Islet precursor cell (in vitro differentiated cells): ENCODE results near the gene CDH23.
A peak's percentile ranks its signal among the peaks of the same experiment; 100 is the strongest.

Experiments used
- DNase-seq: peaks from one replicate; pipeline ENCODE4 v3.0.0-alpha.2; 2018

CDH23 gene

GRCh38 chr10:71788954-71789353 is 392.2 kb downstream of the CDH23 start:
- DNase-seq = no peak

GRCh38 chr10:71789871-71790270 is 393.2 kb downstream of the CDH23 start:
- DNase-seq = no peak

GRCh38 chr10:71790749-71791440 is 394.2 kb downstream of the CDH23 start:
- DNase-seq = no peak

GRCh38 chr10:71795248-71795647 is 398.5 kb downstream of the CDH23 start:
- no peak for DNase-seq

- no peak for DNase-seq
These were observed 400.2 kb downstream of the CDH23 start for GRCh38 chr10:71796749-71797405.

- no peak for DNase-seq
These were observed 401.0 kb downstream of the CDH23 start for GRCh38 chr10:71797533-71798307.

GRCh38 chr10:71798308-71798624 is 401.5 kb downstream of the CDH23 start:
- no peak for DNase-seq

GRCh38 chr10:71799112-71799511 is 402.4 kb downstream of the CDH23 start:
- DNase-seq = no peak

GRCh38 chr10:71799608-71800453 is 403.1 kb downstream of the CDH23 start:
- no peak for DNase-seq

- DNase-seq = no peak
These were observed 404.6 kb downstream of the CDH23 start for GRCh38 chr10:71801361-71801760.

- DNase-seq = no peak
These were observed 405.5 kb downstream of the CDH23 start for GRCh38 chr10:71802235-71802634.

- DNase-seq = no peak
These were observed 406.2 kb downstream of the CDH23 start for GRCh38 chr10:71802715-71803488.

GRCh38 chr10:71804077-71804476 is 407.4 kb downstream of the CDH23 start:
- DNase-seq = no peak

GRCh38 chr10:71805776-71806703 is 409.3 kb downstream of the CDH23 start:
- peak; percentile 86 for DNase-seq

GRCh38 chr10:71806704-71807556 is 410.2 kb downstream of the CDH23 start:
- no peak for DNase-seq

- DNase-seq = no peak
These were observed 411.1 kb downstream of the CDH23 start for GRCh38 chr10:71807557-71808510.

GRCh38 chr10:71809628-71810027 is 412.9 kb downstream of the CDH23 start:
- no peak for DNase-seq

- DNase-seq = no peak
These were observed 413.5 kb downstream of the CDH23 start for GRCh38 chr10:71810048-71810750.
